DMS153 (cell line): Measurements from ENCODE around the gene ESYT3.
"Not testable (repeated sequence)": the region's sequence is repeated elsewhere in the genome, so short reads cannot be mapped to it uniquely, and the experiment has no call there.

ENCODE experiments used
- DNase-seq: peaks from one replicate; lab custom pipeline; 2025; lab: John Stamatoyannopoulos, UW

The ESYT3 gene

GRCh38 chr3:138412821-138413551 lies 21.4 kb upstream of the ESYT3 start:
- no peak for DNase-seq

DNA sequence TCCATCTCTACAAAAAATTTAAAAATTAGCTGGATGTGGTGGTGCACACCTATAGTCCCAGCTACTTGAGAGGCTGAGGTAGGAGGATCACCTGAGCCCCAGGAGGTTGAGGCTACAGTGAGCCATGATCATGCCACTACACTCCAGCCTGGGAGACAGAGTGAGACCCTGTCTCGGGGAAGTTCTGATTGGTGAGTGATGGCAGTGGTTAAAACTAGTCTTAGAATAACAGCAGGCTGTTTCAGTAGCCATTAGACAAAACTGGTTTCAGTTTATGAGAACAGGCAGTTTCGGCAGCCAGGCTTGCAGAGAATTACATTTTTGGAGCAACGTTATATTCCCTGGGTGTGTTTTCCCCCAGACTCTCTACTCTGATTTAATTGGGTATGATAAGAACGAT lies 18.2 kb upstream of the ESYT3 start:
- not testable (repeated sequence) for DNase-seq

DNA sequence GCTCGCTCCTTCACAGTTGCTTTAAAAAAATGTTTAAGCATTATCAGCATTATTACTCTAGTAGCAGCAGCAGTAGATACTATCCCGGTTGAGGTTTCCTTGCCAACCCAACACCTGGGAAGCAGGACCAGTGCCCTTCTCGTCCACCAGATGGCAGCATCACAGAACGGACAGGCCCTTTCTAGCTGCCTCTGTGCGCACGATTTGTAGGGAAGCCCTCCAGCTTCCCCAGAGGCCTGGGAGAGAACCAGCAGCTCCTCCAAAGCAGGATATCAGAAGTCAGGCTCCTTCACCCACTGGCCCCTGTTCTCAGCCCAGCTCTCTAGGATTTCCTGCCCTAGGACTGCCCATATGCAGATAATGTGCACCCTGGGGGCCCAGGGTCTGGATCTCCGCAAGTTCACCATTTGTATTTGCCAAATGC lies 16.8 kb upstream of the ESYT3 start:
- peak; percentile 66 for DNase-seq

GRCh38 chr3:138418601-138419206 lies 15.7 kb upstream of the ESYT3 start:
- no peak for DNase-seq

- DNase-seq: no peak
These were observed 11.1 kb upstream of the ESYT3 start for GRCh38 chr3:138423316-138423715.

DNA sequence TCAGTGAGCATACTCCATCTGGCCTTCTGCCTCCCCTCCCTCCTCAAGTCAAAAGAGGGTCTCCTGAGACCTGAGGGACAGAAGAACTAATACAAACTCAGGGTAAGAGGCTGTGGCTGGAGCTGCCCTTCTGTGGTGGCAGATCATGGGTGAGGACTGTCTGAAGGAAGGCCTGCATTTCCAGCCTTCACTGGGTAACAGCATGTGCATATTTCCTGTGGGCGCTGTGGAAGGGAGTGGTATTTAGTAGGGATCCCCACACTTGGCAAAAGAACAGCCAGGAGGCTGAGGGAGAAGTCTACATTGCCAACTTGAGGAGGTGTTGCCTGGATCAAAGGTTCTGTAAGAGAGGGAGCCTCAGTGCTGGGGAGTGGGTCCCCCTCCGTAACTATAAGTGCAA lies 10.1 kb upstream of the ESYT3 start:
- DNase-seq: no peak

DNA sequence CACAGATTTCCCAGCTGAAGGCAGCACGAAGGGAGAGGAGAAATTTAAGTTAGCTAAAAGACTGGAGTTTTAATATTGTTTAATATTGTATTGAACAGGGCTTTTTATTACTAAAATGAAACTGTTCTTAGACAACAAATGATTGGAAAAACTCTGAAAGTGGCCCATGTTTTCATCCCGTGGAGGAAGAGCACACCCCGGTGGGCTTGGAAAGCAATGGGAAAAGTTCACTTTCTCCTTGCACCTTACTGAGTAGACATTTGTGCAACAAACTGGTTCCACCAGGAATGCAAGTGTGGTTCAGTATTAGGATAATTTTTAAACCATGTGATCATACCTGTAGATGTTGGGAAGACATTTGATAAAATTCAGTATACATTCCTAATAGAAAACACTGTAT lies 8.2 kb upstream of the ESYT3 start:
- no peak for DNase-seq

- DNase-seq: not testable (repeated sequence)
These were observed 7.7 kb upstream of the ESYT3 start for GRCh38 chr3:138426754-138427153.

DNA sequence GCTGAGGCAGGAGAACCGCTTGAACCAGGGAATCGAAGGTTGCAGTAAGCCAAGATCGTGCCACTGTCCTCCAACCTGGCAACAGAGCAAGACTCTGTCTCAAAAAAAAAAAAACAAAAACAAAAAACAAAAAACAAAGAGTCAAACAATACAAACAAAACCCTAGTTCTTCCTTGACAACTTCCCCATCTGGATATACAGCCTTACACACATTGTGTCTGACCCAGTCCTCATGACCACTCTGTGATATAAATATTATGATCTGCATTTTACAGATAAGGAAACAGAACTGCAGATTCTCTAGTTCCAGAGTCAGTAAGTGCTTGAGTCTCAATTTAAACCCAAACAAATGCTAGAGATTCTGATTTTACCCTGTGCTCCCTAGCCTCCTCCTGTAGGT lies 4.8 kb upstream of the ESYT3 start:
- no peak for DNase-seq

DNA sequence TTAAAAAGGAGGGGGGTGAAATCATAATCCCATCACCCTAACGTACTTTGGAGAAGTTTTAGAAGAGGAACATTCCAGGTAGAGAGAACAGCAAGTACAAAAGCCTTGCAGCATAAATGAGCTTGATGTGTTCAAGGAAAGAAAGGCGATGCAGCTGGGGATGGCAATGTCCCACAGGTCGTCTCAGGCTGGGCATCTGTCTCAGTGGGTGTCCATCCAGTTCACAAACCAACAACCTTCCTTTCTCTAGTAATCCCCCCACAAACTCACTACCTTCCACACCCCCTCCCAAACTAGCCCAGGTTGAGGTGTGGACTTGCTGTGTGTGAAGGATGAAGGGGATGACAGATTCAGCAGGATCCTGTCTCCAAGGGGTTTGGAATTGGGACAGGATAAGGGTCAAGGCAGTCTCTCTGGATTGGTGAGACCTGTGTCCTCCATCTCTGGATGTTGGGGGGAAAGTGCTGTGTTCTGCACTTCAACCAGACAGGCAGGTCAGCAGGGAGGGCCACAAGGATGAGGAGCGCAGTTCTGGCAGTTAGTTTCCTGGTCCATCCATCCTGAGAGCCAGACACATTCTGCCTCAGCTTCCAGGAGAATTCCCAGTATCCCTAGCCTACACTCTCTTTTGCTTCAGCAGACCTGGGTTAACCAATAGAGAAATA lies 1.7 kb upstream of the ESYT3 start:
- no peak for DNase-seq

DNA sequence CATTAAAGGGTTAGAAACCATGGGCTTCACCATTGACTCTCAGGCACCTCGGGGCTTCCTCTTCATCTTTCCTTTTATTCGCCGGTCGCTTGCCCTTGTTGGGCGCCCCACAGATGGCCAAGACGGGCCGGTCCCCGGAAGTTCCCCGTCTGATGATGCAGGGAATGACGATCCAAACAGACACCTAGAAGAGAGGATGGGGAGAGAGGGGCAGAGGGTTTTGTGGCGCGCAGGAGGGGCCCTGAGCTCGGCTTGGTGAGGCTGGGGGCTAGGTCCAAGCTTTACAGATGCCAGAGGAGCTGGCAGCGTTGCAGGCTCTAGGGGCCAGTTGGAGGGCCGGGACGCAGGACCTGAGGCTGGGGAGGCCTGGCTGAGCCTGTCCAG lies 532 bp upstream of the ESYT3 start:
- DNase-seq: no peak

DNA sequence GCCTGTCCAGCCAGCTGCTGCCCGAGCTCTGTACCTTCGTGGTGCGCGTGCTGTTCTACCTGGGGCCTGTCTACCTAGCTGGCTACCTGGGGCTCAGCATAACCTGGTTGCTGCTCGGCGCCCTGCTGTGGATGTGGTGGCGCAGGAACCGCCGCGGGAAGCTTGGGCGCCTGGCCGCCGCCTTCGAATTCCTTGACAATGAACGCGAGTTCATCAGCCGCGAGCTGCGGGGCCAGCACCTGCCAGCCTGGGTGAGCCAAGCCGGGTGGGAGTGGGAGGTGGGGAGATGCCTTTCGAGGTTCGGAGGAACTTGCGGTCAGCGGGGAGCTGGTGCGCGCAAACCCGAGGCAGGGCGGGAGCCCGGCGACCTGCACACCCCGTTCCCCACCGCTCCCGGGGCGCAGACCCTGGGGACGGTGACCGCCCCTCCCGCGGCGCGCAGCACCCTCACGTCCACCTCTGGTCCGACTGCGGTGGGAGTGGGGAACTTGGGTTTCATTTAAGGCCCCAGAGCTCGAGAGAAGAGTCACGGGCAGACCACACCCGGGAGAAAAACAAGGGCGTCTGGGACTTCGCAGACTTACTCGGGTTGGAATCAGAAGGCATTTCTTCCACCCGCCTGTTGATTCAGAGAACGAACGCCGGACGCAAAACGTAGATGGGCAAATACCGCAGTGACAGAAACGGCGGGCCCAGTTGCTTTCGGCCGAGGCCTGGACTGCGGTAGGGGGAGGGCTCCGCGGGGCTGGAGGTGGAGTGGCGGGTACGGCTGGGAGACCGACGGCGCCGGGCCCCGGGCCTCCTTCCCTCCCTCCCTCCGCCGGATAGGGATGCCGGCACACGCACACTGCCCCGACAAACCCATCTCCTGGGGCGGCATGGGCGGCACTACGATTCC lies 708 bp downstream of the ESYT3 start:
- DNase-seq: no peak

DNA sequence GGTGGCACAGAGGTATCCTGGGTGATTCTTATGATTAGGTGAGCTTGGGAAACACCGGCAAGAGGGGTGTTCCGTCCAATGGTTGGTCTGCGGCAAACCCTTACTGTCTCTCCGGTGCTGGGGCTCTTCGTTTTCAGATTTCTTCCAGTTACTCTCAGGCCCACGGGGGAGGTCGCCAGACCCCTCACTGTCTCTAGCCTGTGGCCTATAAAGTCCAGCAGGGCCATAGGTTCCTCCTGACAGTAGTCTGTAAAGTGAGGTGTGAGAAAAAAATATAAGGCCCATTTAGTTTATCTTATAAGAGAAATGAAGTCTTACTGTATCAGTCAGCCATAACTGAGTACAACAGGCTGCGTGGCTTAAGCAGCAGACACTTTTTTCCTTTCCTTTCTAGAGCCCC lies 1.4 kb downstream of the ESYT3 start:
- no peak for DNase-seq

DNA sequence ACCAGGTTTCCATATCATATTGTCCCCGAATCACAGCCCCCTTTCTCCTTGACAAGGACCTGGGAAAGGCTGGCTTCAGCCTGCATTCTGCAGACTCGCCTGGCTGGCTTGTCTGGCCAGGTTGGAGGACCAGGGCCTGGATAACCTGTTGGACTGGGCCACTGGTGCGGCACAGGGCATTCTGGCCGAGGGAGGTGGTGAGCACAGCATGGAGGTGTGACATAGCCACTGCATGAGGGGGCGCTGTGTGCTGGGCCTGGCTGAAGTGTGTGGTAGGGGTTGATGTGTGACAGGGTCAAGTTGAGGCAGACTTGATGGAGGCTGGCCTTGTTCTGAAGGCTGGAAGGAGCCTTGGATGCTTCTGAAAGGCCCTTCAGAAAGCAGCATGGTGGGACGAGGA lies 2.9 kb downstream of the ESYT3 start:
- no peak for DNase-seq

DNA sequence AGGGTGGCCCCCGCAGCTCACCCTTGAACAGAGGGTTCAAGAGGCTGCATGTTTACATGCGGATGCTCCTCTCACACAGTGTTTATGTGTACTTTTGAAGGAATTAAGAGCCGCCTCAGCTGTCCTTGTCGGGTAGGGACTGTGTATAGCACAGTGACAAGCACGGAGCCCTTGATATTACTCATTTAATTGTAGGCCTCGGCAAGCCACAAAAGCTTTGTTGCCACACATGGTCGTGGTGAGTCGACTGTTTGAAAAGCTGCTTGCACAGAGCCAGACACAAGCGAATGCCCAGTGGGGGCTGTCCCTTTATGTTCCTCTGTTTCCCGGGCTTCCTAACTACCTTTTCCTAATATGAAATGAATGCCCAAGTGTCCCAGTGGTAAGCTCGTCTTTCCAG lies 4.5 kb downstream of the ESYT3 start:
- DNase-seq: no peak

DNA sequence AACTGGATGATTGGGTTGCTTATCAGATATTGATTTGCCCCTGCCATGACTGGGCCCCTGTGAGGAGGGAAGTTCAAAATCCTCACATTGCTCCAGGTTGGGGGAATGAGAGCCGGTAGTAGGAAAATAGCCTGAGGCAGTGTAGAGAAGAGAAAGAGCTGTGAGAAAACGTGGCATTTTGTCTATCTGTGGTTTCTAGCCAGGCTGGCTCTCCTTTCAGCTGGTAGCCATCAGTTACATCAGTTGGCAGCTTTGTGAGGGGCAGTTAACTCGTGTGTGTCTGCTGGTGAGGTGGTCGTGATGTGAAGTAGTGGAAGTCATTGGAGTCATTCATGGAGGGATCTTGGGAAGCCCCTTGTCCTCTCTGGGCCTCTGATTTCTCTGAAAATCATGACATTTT lies 5.2 kb downstream of the ESYT3 start:
- DNase-seq: no peak

GRCh38 chr3:138440121-138440521 lies 5.7 kb downstream of the ESYT3 start:
- no peak for DNase-seq

- DNase-seq: no peak
These were observed 6.2 kb downstream of the ESYT3 start for GRCh38 chr3:138440596-138440995.

DNA sequence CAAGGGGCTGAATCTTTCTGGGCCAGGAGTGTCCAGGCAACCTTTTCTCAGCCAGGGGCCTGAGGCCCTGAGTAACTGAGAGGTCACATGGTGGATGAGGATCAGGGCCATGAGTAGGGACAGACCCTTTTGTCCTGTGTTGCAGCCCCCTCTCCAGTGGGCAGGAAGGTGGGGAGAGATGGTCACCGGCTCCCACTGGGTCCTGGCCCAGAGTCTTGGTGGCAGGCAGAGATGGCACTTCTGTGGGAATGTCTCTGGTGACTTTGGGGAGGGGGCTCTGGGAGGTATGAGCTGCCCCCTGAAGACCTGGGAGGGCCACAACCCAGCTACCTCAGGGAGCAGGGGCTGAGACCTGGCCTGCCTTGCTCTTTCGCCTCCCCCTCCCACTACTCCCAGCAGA lies 6.8 kb downstream of the ESYT3 start:
- DNase-seq: no peak

DNA sequence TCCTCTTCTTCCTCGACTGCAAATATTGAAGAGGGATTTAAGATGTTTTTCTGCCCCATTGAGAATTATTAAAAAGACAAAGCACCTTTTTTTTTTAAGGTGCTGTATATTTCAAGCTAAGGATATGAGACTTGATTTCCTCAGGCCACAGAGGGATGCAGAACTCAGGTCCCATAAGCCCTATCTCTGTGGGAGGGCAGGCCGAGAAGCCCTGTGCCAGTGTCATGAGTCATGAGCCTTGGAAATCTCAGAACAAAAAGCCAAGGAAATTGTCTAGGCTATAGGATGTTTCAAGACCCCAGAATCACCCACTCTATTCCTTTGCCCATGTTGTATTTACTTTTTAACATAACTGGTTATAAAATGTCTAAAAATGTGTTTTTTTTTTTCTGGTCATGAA lies 7.3 kb downstream of the ESYT3 start:
- DNase-seq: no peak

- DNase-seq: no peak
These were observed 8.0 kb downstream of the ESYT3 start for GRCh38 chr3:138442433-138442832.

DNA sequence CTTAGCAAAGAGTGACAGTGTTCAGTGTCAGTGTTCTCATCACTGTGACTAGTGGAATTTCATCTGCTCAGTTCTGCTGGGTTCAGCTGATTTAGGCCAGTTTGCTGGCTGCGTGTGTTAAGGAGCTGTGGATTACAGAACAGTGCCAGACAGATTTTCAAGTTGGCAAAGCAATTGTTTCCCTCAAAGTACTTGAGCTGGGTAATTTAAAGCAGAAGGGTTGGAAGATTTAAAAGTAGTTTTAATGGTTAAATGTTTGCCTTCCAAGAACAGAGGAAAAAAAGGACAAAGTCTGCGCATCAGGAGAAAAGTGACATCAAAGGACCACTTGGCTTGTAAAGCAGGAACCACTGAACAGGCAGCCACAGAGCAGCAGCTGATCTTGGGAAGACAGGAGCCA lies 8.7 kb downstream of the ESYT3 start:
- no peak for DNase-seq
